Inflammatory macrophage treated with lipopolysaccharide for 1 hour (primary cell): ENCODE data around the gene BLOC1S6.

Experiments used
- DNase-seq, 2 donors: peaks; one replicate each; pipeline ENCODE4 v3.0.0-alpha.2; 2020 to 2022

BLOC1S6 gene

GRCh38 chr15:45587095-45587862, at the start of gene BLOC1S6:
Gene BLOC1S6, plus strand, starts transcription at chr15:45587379. Its CDS starts 65 bp downstream, at chr15:45587444.
- peak; percentile 91 to 97 for DNase-seq

- peak; percentile 9 to 31 for DNase-seq
These were observed 47.5 kb upstream of the BLOC1S6 start for GRCh38 chr15:45539680-45540079.

GRCh38 chr15:45540531-45540930, 46.6 kb upstream of the BLOC1S6 start:
- DNase-seq = no peak

GRCh38 chr15:45543051-45543450, 44.1 kb upstream of the BLOC1S6 start:
- no peak for DNase-seq

- no peak for DNase-seq
These were observed 42.7 kb upstream of the BLOC1S6 start for GRCh38 chr15:45544266-45545023.

GRCh38 chr15:45546789-45547188, 40.4 kb upstream of the BLOC1S6 start:
- DNase-seq = no peak

- DNase-seq = no peak
These were observed 38.2 kb upstream of the BLOC1S6 start for GRCh38 chr15:45548753-45549520.

- DNase-seq = no peak
These were observed 37.5 kb upstream of the BLOC1S6 start for GRCh38 chr15:45549541-45550220.

- no peak for DNase-seq
These were observed 36.7 kb upstream of the BLOC1S6 start for GRCh38 chr15:45550436-45550835.

GRCh38 chr15:45551676-45552075, 35.5 kb upstream of the BLOC1S6 start:
- peak; percentile 1 to 22 for DNase-seq

GRCh38 chr15:45555934-45556608, 31.1 kb upstream of the BLOC1S6 start:
- peak; percentile 56 to 57 for DNase-seq

GRCh38 chr15:45572617-45573016, 14.6 kb upstream of the BLOC1S6 start:
- DNase-seq = peak in 1 of 2 donors; percentile 53

- no peak for DNase-seq
These were observed 13.1 kb upstream of the BLOC1S6 start for GRCh38 chr15:45573961-45574629.

- DNase-seq = no peak
These were observed 5.3 kb upstream of the BLOC1S6 start for GRCh38 chr15:45581919-45582318.

GRCh38 chr15:45583731-45584639, 3.2 kb upstream of the BLOC1S6 start:
- DNase-seq = peak; percentile 82 to 92

GRCh38 chr15:45585069-45585791, 1.9 kb upstream of the BLOC1S6 start:
- no peak for DNase-seq

GRCh38 chr15:45586125-45586524, 1.1 kb upstream of the BLOC1S6 start:
- no peak for DNase-seq

GRCh38 chr15:45586601-45587094, 531 bp upstream of the BLOC1S6 start:
- DNase-seq = no peak

- no peak for DNase-seq
These were observed 638 bp downstream of the BLOC1S6 start for GRCh38 chr15:45587863-45588170.
